ENCODE data around the gene NT5DC1. TPM values are rescaled to one million over a fixed set of nuclear protein-coding genes. Genes with fewer than 3 reads are reported as not detected.

The NT5DC1 gene
- total and polyA plus RNA-seq, 11 donors = 6.5 to 72.4 (median 50.9) TPM

DNA sequence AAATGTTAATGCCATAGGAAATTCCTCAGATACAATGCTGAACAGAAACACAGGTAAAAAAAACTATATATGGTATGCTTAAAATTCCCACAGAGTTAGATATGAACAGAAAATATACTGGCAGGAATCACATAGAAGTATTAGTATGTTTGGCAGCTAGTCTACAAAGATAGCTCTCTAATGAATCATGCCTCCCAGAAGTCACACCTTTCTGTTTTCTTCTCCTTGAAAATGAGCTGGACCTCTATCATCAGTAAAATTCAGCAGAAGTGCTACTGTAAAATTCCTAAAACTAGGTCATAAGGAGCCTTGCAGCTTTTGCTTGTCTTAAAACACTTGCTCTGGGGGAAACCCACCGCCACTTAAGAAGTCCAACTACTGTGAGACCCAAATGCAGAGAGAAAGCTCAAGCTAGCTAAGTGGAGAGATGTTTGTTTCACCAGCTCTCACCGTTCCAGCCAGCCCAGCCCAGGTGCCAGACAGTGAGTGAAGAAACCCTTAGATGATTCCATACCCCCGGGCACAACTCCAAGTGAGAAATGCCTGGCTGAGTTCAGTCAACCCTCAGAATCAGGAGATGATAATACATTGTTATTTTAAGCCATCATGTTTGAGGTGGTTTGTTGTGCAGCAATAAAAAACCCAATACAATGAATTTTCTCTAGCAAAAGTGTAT is 110.2 kb downstream of the NT5DC1 start:
- peak overlapping the region in 7 of 12 donors; percentile 1 to 53 (median 21) for H3K27ac ChIP-seq

DNA sequence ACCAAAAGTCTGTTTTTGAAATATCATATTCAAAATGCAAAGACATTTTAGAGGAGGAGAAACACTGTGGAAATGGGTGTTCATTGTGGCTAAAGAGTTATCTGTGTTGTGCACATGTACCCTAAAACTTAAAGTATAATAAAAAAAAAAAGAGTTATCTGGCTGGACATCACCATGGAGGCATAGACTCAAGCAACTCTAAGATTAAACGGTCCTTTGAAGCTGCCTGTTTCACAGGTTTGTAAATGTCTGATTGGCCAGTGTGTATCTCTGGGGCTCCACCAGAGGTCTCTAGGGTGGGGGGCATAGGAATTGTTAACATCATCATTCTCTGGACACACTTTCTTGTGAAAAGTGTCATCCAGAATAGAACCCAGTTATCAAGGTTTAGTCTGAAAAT is 114.0 kb downstream of the NT5DC1 start:
- DNase-seq (no peak), ATAC-seq (no peak)
- no peaks in the 10 kb centered on the region for H3K9me3 ChIP-seq
- WGBS, 4 donors = 79 to 94% (median 84%) methylated on average over 1 of the region's 1 CpG
- H3K27me3 ChIP-seq = no peaks in the 10 kb centered on the region
- intact Hi-C loops (cut with DNase I) = loop anchor here in 5 of 10 donors (5.0 kb wide), 5 partner anchors 53 to 433 kb away; no protein-coding TSS in a partner anchor
- peaks cover 0 to 14% (median 4%) of the 10 kb centered on the region in 12 donors for H3K4me1 ChIP-seq
- no peak overlapping the region for H3K4me3 ChIP-seq
- no peak overlapping the region for H3K27ac ChIP-seq
- H3K36me3 ChIP-seq = no peaks in the 10 kb centered on the region
- TF ChIP-seq, protein P1, sequence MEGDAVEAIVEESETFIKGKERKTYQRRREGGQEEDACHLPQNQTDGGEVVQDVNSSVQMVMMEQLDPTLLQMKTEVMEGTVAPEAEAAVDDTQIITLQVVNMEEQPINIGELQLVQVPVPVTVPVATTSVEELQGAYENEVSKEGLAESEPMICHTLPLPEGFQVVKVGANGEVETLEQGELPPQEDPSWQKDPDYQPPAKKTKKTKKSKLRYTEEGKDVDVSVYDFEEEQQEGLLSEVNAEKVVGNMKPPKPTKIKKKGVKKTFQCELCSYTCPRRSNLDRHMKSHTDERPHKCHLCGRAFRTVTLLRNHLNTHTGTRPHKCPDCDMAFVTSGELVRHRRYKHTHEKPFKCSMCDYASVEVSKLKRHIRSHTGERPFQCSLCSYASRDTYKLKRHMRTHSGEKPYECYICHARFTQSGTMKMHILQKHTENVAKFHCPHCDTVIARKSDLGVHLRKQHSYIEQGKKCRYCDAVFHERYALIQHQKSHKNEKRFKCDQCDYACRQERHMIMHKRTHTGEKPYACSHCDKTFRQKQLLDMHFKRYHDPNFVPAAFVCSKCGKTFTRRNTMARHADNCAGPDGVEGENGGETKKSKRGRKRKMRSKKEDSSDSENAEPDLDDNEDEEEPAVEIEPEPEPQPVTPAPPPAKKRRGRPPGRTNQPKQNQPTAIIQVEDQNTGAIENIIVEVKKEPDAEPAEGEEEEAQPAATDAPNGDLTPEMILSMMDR (IDR thresholded peaks at IDR 0.05) = no peak
- no peak for TF ChIP-seq POLR2A (IDR thresholded peaks at IDR 0.05)

More for the DNA sequence above, 110.2 kb downstream of the NT5DC1 start:
- DNase-seq (peak; percentile 60 to 84 (median 76)), ATAC-seq (peak; percentile 73 to 93 (median 90))
- H3K27me3 ChIP-seq = no peaks in the 10 kb centered on the region
- intact Hi-C loops (cut with DNase I) = no loop called here
- TF ChIP-seq POLR2A (IDR thresholded peaks at IDR 0.05) = no peak
- TF ChIP-seq, protein P1 (IDR thresholded peaks at IDR 0.05) = no peak
- no peaks in the 10 kb centered on the region for H3K36me3 ChIP-seq
- WGBS, 4 donors = 31 to 52% (median 36%) methylated on average over 3 of the region's 3 CpGs
- no peak overlapping the region for H3K4me3 ChIP-seq
- peaks cover 0 to 15% (median 3%) of the 10 kb centered on the region in 12 donors for H3K4me1 ChIP-seq
- H3K9me3 ChIP-seq = no peaks in the 10 kb centered on the region

DNA sequence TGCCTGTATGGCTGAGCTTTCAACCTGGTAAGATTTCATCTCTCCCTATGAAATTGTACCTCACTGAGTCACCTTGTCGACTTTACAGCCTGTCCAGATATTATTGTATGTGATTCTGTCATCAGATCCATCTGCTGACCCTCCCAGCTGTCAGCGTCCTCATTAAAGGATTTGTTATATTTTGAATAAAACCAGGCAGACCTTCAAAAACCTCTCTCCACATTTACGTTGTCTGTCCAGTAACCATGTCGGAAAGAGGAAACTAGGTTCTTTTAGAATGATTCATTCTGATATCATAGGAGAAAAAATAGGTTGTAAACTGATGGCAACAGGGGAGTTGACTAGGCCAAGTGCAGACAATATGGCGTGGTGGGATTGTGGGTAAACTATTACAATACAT is 114.8 kb downstream of the NT5DC1 start:
- WGBS, 4 donors = 78 to 88% (median 82%) methylated on average over 5 of the region's 5 CpGs
- DNase-seq = no peak

DNA sequence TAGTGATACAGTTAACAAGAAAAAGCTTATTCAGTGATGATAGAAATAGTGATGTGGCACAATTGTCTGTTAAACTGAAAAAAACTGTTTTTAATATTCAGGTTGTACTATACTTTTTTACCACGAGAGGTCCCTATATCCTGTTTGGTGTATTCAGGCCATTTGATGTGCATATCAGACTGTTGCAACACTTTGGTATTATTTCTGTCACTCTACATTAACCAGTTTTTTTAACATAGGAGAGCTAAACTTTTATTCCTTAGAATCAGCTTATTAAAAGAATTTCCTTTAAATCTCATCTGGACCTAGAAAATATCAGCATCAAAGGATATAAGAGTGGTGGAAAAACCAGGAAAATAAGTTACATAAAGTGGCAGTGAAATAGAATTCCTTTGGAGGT is 116.4 kb downstream of the NT5DC1 start:
- Histone ChIP-seq H3K36me3 (peaks cover 0 to 12% (median 4%) of the 10 kb centered on the region in 9 donors), H3K4me1 (peaks cover 0 to 11% (median 3%) of the 10 kb centered on the region in 12 donors), H3K27ac (no peak overlapping the region), H3K27me3 (no peaks in the 10 kb centered on the region), H3K4me3 (no peak overlapping the region), H3K9me3 (no peaks in the 10 kb centered on the region)
- intact Hi-C loops (cut with DNase I) = loop anchor here in 5 of 10 donors (5.0 kb wide), 5 partner anchors 50 to 430 kb away; no protein-coding TSS in a partner anchor
- WGBS, 4 donors = 3 to 10% (median 6%) methylated on average over 1 of the region's 1 CpG
- no peak for DNase-seq
- no peak for TF ChIP-seq POLR2A (IDR thresholded peaks at IDR 0.05)
- TF ChIP-seq, protein P1 (IDR thresholded peaks at IDR 0.05) = peak; percentile 42 to 67 (median 54)
- peak in 3 of 4 donors; percentile 40 to 59 (median 48) for ATAC-seq

More for the DNA sequence above, 114.8 kb downstream of the NT5DC1 start:
- H3K36me3 ChIP-seq = no peaks in the 10 kb centered on the region
- TF ChIP-seq, protein P1 (IDR thresholded peaks at IDR 0.05) = no peak
- no peak for TF ChIP-seq POLR2A (IDR thresholded peaks at IDR 0.05)
- no peak for ATAC-seq
- no peak overlapping the region for H3K27ac ChIP-seq
- H3K9me3 ChIP-seq = no peaks in the 10 kb centered on the region
- intact Hi-C loops (cut with DNase I) = loop anchor here in 5 of 10 donors (5.0 kb wide), 5 partner anchors 52 to 432 kb away; no protein-coding TSS in a partner anchor
- no peak overlapping the region for H3K4me3 ChIP-seq
- no peaks in the 10 kb centered on the region for H3K27me3 ChIP-seq
- peaks cover 0 to 14% (median 6%) of the 10 kb centered on the region in 12 donors for H3K4me1 ChIP-seq
